Uterus (tissue), 2 donors: ENCODE results near the gene DNAJC16.

Experiments used
- CTCF ChIP-seq, 4 experiments: fragments of 200-600 bp in 2 of 4; fragments of 450-650 bp in 2 of 4; sonication (generic) in 2 of 4; IDR thresholded peaks; one replicate each; pipeline ENCODE4 v1.5.1; 2016 to 2019; ENCODE audit warnings: antibody characterized with exemption in 4 of 4, mild to moderate bottlenecking in 2 of 4, moderate library complexity in 1 of 4
- POLR2A ChIP-seq, 2 donors: fragments of 450-650 bp; IDR thresholded peaks; one replicate each; pipeline ENCODE4 v1.6.1; 2016; ENCODE audit warnings: antibody characterized with exemption in 2 of 2, mild to moderate bottlenecking in 1 of 2, moderate library complexity in 1 of 2

- no peak for TF ChIP-seq CTCF (IDR thresholded peaks at IDR 0.05)
- no peak for TF ChIP-seq POLR2A (IDR thresholded peaks at IDR 0.05)
Observed at GRCh38 chr1:15622712-15623373, 96.2 kb downstream of the DNAJC16 start.
